ENCODE results near the gene UCMA.
"Not testable (repeated sequence)": the region's sequence is repeated elsewhere in the genome, so short reads cannot be mapped to it uniquely, and the experiment has no call there.

DNA sequence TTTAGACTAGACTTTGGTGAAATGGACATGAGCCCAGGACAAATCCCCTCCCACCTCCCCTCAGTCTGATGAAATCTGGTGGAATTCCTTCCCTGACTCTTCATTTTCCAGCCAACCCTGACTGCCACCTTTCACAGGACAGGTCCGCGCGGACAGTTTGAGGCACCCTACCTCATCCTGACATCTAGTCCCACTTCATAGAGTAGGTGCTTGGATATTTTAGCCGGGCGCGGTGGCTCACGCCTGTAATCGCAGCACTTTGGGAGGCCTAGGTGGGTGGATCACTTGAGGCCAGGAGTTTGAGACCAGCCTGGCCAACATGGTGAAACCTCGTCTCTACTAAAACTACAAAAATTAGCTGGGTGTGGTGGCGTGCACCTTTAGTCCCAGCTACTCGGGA lies 42.0 kb upstream of the UCMA start:
- not testable (repeated sequence) for TF ChIP-seq CTCF (conservative IDR thresholded peaks at IDR 0.05 in 1 of 2, IDR thresholded peaks at IDR 0.05 in 1 of 2; ENCODE audit: low read depth in 1 of 2, low read length in 2 of 2); EZH2 (IDR thresholded peaks at IDR 0.05; ENCODE audit: low read length, missing control alignments)
